ACHN (cell line): Measurements from ENCODE around the gene IRGC.

Experiments
- DNase-seq: peaks from one replicate; pipeline ENCODE4 v3.0.0-alpha.2; 2015
- in situ Hi-C: cut with HindIII; loops from 2 replicates; pipeline ENCODE4 v1.10.0; 2017; ENCODE audit warnings: low sequenced_read_pairs, low pct_ligation_motif_present, low pct_unique_long_range_greater_than_20kb

Gene IRGC

DNA sequence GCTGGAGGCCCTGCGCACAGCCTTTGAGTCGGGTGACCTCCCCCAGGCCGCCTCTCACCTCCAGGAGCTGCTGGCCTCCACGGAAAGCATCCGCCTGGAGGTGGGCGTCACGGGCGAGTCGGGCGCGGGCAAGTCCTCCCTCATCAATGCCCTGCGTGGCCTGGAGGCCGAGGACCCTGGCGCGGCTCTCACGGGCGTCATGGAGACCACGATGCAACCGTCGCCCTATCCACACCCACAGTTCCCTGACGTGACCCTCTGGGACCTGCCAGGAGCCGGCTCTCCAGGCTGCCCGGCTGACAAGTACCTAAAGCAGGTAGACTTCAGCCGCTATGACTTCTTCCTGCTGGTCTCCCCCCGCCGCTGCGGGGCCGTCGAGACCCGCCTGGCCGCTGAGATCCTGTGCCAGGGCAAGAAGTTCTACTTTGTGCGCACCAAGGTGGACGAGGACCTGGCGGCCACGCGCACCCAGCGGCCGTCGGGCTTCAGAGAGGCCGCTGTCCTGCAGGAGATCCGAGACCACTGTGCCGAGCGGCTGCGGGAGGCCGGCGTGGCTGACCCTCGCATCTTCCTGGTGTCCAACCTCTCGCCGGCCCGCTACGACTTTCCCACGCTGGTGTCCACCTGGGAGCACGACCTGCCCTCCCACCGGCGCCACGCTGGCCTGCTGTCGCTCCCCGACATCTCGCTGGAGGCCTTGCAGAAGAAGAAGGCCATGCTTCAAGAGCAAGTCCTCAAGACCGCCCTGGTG lies 2.9 kb downstream of the IRGC start:
- in situ Hi-C loops: no loop called here

DNA sequence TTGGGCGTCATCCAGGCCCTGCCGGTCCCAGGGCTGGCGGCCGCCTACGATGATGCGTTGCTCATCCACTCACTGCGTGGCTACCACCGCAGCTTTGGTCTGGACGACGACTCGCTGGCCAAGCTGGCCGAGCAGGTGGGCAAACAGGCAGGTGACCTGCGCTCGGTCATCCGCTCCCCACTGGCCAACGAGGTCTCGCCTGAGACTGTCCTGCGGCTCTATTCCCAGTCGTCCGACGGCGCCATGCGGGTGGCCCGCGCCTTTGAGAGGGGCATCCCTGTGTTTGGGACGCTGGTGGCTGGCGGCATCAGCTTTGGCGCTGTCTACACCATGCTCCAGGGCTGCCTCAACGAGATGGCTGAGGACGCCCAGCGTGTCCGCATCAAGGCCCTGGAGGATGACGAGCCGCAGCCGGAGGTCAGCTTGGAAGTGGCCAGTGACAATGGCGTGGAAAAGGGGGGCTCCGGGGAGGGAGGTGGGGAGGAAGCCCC lies 3.5 kb downstream of the IRGC start:
- in situ Hi-C loops: no loop called here
- no peak for DNase-seq

More for the DNA sequence above, 2.9 kb downstream of the IRGC start:
- no peak for DNase-seq

- no peak for DNase-seq
- in situ Hi-C loops: no loop called here
Observed at GRCh38 chr19:43719918-43720317, 4.0 kb downstream of the IRGC start.

GRCh38 chr19:43720936-43721335 lies 5.1 kb downstream of the IRGC start:
- in situ Hi-C loops: no loop called here
- DNase-seq: no peak

DNA sequence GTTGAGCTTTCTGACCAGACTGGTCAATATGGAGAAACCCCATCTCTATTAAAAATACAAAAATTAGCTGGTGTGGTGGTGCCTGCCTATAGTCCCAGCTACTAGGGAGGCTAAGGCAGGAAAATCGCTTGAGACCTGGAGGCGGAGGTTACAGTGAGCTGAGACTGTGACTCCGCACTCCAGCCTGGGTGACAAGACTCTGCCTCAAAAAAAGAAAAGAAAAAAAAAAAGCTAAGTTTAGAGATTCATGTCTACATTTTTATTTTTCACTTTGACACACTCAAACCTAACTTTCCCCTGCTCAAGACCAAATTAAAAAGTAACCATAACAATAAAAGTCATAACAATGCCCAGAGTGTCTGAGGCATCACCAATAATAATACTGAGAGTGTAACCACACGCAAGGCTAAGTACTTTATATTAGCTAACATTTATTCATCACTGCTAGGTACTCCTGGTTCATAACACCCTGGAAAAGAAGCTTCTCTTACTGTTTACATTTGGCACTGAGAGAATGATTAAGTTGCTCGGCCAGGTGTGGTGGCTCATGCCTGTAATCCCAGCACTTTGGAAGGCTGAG lies 5.7 kb downstream of the IRGC start:
- no peak for DNase-seq
- in situ Hi-C loops: no loop called here

GRCh38 chr19:43723588-43723987 lies 7.7 kb downstream of the IRGC start:
- no peak for DNase-seq
- in situ Hi-C loops: no loop called here

GRCh38 chr19:43724896-43725295 lies 9.0 kb downstream of the IRGC start:
- in situ Hi-C loops: no loop called here
- no peak for DNase-seq

DNA sequence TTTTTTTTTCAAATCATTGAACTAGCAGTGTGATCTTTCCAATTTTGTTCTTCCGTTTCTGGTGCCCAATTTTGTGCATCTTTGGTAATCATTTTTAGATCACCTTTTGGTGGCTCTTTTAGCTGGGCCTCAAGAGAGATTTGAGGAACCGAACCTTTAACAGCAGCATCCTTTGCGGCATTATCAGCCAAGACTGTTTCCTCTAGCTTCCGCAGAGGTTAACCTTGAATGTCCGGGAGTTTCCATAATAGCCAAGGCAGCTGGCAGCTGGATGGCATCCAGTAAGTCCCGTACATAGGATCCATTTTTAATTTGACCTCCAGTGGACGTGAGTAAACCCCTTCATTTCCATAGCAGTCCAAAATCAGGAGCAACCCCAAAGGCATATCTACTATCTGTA lies 9.6 kb downstream of the IRGC start:
- in situ Hi-C loops: no loop called here
- no peak for DNase-seq

- DNase-seq: no peak
- in situ Hi-C loops: no loop called here
Observed at GRCh38 chr19:43726736-43727592, 11.1 kb downstream of the IRGC start.

DNA sequence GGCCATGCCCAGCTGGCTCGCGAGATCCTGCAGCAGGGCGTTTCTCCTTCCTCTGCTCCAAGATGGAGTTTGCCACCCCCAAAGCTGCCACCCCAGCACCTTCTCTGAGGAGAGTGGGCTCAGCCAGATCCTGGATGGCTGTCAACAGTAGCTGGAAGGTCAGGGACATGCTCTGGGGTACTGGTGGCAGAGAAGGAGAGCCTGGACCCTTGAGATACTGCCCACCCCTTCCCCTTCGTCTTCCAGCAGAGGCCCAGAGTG lies 11.6 kb downstream of the IRGC start:
- in situ Hi-C loops: no loop called here
- DNase-seq: no peak

GRCh38 chr19:43729919-43730318 lies 14.0 kb downstream of the IRGC start:
- in situ Hi-C loops: no loop called here
- no peak for DNase-seq

GRCh38 chr19:43731346-43731745 lies 15.5 kb downstream of the IRGC start:
- DNase-seq: no peak
- in situ Hi-C loops: no loop called here

DNA sequence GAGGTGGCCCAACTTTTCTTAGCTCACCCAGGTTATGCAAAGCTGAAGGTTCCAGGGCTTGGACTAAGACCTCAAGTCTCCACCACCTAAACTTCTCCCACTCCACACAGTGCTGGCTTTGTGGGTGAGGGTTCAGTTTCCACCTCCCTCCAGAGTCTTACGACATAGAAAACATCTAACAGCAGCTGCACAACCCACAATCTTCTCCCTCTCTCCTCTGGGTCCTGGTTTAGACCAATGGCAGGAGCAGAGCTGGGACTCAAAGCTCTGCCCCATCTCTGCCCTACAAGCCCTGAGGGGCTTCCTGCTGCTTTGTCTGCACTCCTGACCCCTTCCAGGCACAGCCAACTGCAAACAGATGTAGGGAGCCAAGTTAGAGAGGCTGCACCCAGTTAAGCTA lies 16.0 kb downstream of the IRGC start:
- in situ Hi-C loops: no loop called here
- DNase-seq: no peak

DNA sequence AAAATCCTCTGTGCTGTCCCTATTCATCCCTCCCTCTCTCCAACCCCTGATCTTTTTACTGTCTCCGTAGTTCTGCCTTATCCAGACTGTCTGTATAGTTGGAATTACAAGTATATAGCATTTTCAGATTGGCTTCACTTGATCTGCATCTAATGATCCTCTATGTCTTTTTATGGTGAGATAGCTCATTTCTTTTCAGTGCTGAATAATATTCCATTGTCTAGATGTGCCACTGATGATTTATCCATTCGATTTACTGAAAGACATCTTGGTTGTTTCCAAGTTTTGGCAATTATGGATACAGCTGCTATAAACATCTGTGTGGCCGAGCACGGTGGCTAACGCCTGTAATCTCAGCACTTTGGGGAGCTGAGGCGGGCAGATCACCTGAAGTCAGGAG lies 19.1 kb downstream of the IRGC start:
- no peak for DNase-seq
- in situ Hi-C loops: no loop called here

DNA sequence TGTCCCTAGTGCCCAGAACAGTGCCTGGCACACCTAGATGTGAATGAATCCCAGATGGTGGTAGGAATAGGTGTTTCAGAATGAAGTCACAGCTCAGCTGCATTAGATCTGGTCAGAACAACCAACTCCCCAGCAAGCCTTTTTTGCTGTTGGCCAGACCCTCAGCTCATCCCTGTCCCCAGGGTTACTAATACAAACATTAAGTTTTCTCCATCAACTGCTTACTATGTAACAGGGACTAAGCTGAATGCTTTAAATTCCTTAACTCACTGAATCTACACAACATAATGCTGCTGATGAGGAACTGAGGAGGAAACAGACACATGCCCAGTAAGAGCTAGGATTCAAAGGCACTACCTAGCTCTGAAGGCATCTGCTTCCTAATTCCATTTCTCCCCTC lies 20.1 kb downstream of the IRGC start:
- no peak for DNase-seq
- in situ Hi-C loops: no loop called here

GRCh38 chr19:43738780-43739211 lies 22.9 kb downstream of the IRGC start:
- no peak for DNase-seq
- in situ Hi-C loops: no loop called here

DNA sequence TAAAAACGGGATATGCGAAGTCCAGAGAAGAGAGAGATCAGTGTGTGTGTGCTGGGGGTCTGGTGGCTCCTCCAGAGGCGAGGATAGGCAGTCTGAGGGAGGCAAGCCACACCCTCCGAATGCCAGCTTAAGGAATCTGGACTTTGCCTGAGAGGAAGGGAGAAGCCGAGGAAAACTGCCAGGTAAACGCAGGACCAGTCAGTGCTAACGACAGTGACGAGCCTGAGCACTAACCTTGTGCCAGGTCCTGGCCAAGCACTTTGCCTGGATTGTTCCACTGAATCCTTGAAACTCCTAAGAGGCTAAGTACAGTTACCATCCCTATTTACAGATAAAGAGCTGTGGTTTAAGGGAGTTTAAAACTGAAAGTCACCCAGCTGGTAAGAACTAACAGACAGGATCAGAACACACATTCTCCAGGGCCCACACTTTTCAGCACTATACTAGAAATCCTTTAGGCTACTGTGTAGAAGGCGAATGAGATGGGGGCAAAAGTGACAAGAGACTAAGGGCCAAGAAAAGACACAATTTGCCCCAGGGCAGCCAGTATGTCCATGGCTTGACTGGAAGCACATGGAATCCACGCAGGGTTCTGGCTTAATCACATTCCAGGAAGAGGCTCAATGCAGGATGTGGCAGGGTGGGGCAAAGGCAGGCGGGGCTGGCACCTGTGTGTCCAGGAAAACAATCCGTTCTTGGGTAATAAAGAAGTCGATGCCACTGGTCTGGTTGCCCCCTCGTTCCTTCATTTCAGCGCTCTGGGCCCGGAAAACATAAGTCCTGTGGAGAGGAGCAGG lies 23.8 kb downstream of the IRGC start:
- in situ Hi-C loops: no loop called here
- DNase-seq: no peak

DNA sequence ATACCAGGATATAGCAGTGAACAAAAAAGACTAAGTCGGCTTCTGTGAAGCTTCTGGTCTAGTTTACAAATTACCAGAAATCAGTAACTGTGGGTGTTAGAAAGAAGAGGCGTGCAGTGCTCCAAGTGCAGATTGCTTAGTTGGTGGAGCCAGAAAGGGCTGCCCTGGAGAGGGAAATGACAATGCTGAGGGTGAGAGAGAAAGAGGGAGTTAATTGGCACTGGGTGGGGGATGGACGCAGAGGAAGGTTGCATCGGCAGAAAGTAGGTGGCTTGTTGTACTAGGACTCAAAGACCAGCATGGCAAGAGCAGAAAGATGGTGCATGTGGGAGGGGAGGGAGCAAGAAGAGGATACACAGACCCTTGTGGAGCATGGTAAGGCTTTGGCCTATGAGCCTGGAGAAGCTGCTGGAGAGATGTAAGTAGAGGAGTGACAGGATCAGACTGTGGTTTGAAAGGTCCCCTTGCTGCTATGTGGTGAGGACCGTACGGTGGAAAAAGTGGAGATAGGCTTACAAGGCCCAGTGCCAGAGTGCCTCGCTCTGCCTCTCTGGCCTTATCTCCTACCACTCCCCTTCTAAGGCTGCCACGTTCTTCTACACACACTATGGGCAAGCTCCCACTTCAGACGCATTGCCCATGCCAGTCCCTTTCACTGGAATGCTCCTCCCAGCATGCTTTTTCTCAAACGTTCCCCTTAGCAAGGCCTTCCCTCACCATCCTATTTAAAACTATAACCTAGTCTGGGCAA lies 25.4 kb downstream of the IRGC start:
- no peak for DNase-seq
- in situ Hi-C loops: no loop called here
